ENCODE data around the gene PPP1R15A.

Gene PPP1R15A

DNA sequence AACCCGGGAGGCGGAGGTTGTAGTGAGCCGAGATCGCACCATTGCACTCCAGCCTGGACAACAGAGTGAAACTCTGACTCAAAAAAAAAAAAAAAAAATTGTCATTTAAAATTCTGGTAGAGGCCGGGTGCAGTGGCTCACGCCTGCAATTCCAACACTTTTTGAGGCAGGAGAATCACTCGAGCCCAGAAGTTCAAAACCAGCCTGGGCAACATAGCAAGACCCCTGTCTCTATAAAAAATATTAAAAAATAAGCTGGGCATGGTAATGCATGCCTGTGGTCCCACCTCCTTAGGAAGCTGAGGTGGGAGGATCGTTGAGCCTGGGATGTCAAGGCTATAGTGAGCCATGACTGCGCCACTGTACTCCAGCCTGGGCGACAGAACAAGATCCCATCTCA is 34.1 kb downstream of the PPP1R15A start:
- no peak for TF ChIP-seq FOXM1 (IDR thresholded peaks at IDR 0.05; ENCODE audit: borderline replicate concordance, low read depth)

DNA sequence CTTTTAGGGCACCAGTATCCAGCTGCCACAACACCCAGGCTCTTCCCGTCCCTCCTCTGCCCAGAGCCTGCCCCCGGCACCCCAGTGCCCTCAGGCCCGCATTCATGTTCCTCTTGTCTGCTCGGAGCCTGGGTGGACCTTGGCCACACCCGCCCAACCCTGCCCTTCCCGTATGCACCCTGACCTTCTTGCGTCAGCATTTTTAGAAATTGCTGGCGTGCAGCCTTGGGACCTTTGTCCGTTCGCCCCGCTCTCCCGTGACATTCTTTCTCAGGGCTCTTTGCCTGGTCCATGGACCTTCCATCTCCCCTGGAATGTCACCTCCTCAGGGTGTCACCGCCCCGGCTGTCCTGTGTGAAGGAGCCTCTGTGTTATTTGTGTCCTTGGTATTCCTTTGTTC is 35.5 kb downstream of the PPP1R15A start:
- TF ChIP-seq NFIC (IDR thresholded peaks at IDR 0.05) (no peak), YY1 (IDR thresholded peaks at IDR 0.05; ENCODE audit: low read depth) (no peak), TEAD4 (IDR thresholded peaks at IDR 0.05) (no peak), TAF1 (IDR thresholded peaks at IDR 0.05; ENCODE audit: low read depth) (no peak), ZBTB7A (IDR thresholded peaks at IDR 0.05; ENCODE audit: low read depth) (no peak), FOXM1 (IDR thresholded peaks at IDR 0.05; ENCODE audit: borderline replicate concordance, low read depth) (no peak), CEBPB (IDR thresholded peaks at IDR 0.05) (no peak), CREB1 (IDR thresholded peaks at IDR 0.05; ENCODE audit: low read depth) (no peak), EGR1 (IDR thresholded peaks at IDR 0.05) (no peak)
- TF ChIP-seq, protein P1, sequence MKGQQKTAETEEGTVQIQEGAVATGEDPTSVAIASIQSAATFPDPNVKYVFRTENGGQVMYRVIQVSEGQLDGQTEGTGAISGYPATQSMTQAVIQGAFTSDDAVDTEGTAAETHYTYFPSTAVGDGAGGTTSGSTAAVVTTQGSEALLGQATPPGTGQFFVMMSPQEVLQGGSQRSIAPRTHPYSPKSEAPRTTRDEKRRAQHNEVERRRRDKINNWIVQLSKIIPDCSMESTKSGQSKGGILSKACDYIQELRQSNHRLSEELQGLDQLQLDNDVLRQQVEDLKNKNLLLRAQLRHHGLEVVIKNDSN (IDR thresholded peaks at IDR 0.05): no peak
- TF ChIP-seq, protein P2, sequence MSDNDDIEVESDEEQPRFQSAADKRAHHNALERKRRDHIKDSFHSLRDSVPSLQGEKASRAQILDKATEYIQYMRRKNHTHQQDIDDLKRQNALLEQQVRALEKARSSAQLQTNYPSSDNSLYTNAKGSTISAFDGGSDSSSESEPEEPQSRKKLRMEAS (IDR thresholded peaks at IDR 0.05): no peak

GRCh38 chr19:48910803-48911202 is 38.6 kb downstream of the PPP1R15A start:
- TF ChIP-seq TEAD4 (IDR thresholded peaks at IDR 0.05): no peak
- no peak for TF ChIP-seq CEBPB (IDR thresholded peaks at IDR 0.05)
- TF ChIP-seq, protein P2 (IDR thresholded peaks at IDR 0.05): no peak
- TF ChIP-seq EP300 (IDR thresholded peaks at IDR 0.05; ENCODE audit: borderline replicate concordance): no peak
- TF ChIP-seq, protein P1 (IDR thresholded peaks at IDR 0.05): no peak
- no peak for TF ChIP-seq TAF1 (IDR thresholded peaks at IDR 0.05; ENCODE audit: low read depth)
- no peak for TF ChIP-seq FOXM1 (IDR thresholded peaks at IDR 0.05; ENCODE audit: borderline replicate concordance, low read depth)
- TF ChIP-seq ZBTB7A (IDR thresholded peaks at IDR 0.05; ENCODE audit: low read depth): no peak
- no peak for TF ChIP-seq CREB1 (IDR thresholded peaks at IDR 0.05; ENCODE audit: low read depth)
- TF ChIP-seq NFIC (IDR thresholded peaks at IDR 0.05): no peak
- TF ChIP-seq YY1 (IDR thresholded peaks at IDR 0.05; ENCODE audit: low read depth): no peak
- TF ChIP-seq EGR1 (IDR thresholded peaks at IDR 0.05): no peak
- no peak for TF ChIP-seq REST (IDR thresholded peaks at IDR 0.05; ENCODE audit: low read depth)
- TF ChIP-seq TCF12 (IDR thresholded peaks at IDR 0.05; ENCODE audit: low read depth): no peak
- no peak for TF ChIP-seq RAD21 (IDR thresholded peaks at IDR 0.05; ENCODE audit: low read depth)

DNA sequence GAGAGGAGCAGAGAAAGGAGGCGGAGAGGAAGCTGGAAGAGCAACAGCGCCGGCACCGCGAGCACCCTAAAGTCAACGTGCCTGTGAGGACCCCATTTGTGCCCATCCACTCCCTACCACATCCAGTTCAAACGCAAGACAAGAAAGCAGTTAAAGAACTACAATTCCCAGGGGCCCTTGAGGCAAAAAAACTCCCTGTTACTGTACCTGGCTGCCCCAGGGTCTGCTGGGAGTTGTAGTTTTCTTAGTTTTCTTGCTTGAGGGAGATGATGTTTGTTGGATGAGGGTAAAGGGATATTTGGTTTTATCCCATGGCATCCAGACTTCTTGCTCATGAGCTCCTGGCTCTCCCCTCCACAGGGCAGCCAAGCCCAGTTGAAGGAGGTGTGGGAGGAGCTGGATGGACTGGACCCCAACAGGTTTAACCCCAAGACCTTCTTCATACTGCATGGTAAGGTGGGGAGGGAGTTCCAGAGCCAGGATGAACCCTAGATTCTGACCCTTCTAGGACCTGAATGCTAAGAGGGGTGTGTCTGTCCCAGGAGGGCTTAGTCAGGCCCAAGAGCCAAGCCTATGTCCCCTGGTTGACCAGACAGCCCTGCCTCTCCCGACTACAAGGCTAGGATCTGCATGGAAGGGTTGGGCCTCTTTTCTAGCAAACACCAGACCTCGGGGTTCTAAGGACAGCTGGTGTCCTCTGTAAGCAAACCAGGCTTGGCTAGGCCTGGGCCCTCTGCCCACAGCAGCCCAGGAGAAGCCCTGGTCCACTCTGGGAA is 41.1 kb downstream of the PPP1R15A start:
- TF ChIP-seq TCF12 (IDR thresholded peaks at IDR 0.05; ENCODE audit: low read depth) (no peak), ZBTB7A (IDR thresholded peaks at IDR 0.05; ENCODE audit: low read depth) (no peak), CEBPB (IDR thresholded peaks at IDR 0.05) (no peak), CREB1 (IDR thresholded peaks at IDR 0.05; ENCODE audit: low read depth) (no peak), YY1 (IDR thresholded peaks at IDR 0.05; ENCODE audit: low read depth) (no peak), RAD21 (IDR thresholded peaks at IDR 0.05; ENCODE audit: low read depth) (no peak), NFIC (IDR thresholded peaks at IDR 0.05) (no peak), REST (IDR thresholded peaks at IDR 0.05; ENCODE audit: low read depth) (no peak), EP300 (IDR thresholded peaks at IDR 0.05; ENCODE audit: borderline replicate concordance) (no peak), FOXM1 (IDR thresholded peaks at IDR 0.05; ENCODE audit: borderline replicate concordance, low read depth) (no peak), EGR1 (IDR thresholded peaks at IDR 0.05) (no peak), TEAD4 (IDR thresholded peaks at IDR 0.05) (no peak), TAF1 (IDR thresholded peaks at IDR 0.05; ENCODE audit: low read depth) (no peak)
- TF ChIP-seq, protein P2 (IDR thresholded peaks at IDR 0.05): no peak
- TF ChIP-seq, protein P1 (IDR thresholded peaks at IDR 0.05): no peak

GRCh38 chr19:48914181-48914580 is 42.0 kb downstream of the PPP1R15A start:
- TF ChIP-seq CEBPB (IDR thresholded peaks at IDR 0.05) (no peak), EGR1 (IDR thresholded peaks at IDR 0.05) (no peak), ZBTB7A (IDR thresholded peaks at IDR 0.05; ENCODE audit: low read depth) (no peak), TAF1 (IDR thresholded peaks at IDR 0.05; ENCODE audit: low read depth) (no peak), FOXM1 (IDR thresholded peaks at IDR 0.05; ENCODE audit: borderline replicate concordance, low read depth) (no peak)

Measured in Ishikawa (cell line).